HEK293 (cell line): ENCODE measurements around the gene RASEF.

ENCODE experiments used
- PRDM1 ChIP-seq: fragments of 450-650 bp; formaldehyde crosslinking; IDR thresholded peaks from 2 replicates; pipeline ENCODE4; 2016; ENCODE audit warnings: missing biosample characterization, missing genetic modification characterization
- ZIC2 ChIP-seq: fragments of 450-650 bp; formaldehyde crosslinking; IDR thresholded peaks from 2 replicates; pipeline ENCODE4 v1.5.1; 2016; ENCODE audit warnings: missing biosample characterization, missing genetic modification characterization
- ZNF416 ChIP-seq: fragments of 450-650 bp; formaldehyde crosslinking; IDR thresholded peaks from 2 replicates; pipeline ENCODE4 v1.5.1; 2016; ENCODE audit warnings: missing biosample characterization, missing genetic modification characterization
- ZNF560 ChIP-seq: fragments of 450-650 bp; formaldehyde crosslinking; IDR thresholded peaks from 2 replicates; pipeline ENCODE4 v1.5.1; 2017; ENCODE audit warnings: missing biosample characterization, missing genetic modification characterization, borderline replicate concordance
- TF ChIP-seq, protein P1 (sequence below): fragments of 450-650 bp; formaldehyde crosslinking; IDR thresholded peaks from 2 replicates; pipeline ENCODE4 v1.5.1; 2016; ENCODE audit warnings: missing biosample characterization, missing genetic modification characterization
- TF ChIP-seq, protein P2 (sequence below): fragments of 450-650 bp; formaldehyde crosslinking; IDR thresholded peaks from 2 replicates; pipeline ENCODE4 v1.5.1; 2016; ENCODE audit warnings: missing biosample characterization, missing genetic modification characterization

DNA sequence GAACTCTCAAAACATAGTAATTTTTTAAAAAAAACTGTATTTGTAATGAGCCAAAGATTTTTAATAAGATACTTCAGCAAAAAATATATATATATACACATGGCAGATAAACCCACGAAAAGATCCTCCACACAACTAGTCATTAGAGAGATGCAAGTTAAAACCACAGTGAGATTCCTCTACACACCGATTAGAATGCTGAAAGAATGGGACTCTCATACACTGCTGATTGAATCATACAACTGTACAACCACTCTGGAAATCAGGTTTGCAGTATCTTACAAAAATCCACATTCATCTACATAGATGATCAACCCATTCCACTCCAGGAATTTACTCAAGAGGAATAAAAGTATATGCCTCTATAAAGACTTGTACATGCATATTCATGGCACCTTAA lies 43.7 kb downstream of the RASEF start:
- TF ChIP-seq ZNF560 (tag by site-specific recombination) (no peak), ZNF416 (tag by site-specific recombination) (no peak), PRDM1 (tag by site-specific recombination) (no peak), ZIC2 (tag by site-specific recombination) (no peak)
- TF ChIP-seq, protein P1, sequence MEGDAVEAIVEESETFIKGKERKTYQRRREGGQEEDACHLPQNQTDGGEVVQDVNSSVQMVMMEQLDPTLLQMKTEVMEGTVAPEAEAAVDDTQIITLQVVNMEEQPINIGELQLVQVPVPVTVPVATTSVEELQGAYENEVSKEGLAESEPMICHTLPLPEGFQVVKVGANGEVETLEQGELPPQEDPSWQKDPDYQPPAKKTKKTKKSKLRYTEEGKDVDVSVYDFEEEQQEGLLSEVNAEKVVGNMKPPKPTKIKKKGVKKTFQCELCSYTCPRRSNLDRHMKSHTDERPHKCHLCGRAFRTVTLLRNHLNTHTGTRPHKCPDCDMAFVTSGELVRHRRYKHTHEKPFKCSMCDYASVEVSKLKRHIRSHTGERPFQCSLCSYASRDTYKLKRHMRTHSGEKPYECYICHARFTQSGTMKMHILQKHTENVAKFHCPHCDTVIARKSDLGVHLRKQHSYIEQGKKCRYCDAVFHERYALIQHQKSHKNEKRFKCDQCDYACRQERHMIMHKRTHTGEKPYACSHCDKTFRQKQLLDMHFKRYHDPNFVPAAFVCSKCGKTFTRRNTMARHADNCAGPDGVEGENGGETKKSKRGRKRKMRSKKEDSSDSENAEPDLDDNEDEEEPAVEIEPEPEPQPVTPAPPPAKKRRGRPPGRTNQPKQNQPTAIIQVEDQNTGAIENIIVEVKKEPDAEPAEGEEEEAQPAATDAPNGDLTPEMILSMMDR (tag by site-specific recombination): no peak
- TF ChIP-seq, protein P2, sequence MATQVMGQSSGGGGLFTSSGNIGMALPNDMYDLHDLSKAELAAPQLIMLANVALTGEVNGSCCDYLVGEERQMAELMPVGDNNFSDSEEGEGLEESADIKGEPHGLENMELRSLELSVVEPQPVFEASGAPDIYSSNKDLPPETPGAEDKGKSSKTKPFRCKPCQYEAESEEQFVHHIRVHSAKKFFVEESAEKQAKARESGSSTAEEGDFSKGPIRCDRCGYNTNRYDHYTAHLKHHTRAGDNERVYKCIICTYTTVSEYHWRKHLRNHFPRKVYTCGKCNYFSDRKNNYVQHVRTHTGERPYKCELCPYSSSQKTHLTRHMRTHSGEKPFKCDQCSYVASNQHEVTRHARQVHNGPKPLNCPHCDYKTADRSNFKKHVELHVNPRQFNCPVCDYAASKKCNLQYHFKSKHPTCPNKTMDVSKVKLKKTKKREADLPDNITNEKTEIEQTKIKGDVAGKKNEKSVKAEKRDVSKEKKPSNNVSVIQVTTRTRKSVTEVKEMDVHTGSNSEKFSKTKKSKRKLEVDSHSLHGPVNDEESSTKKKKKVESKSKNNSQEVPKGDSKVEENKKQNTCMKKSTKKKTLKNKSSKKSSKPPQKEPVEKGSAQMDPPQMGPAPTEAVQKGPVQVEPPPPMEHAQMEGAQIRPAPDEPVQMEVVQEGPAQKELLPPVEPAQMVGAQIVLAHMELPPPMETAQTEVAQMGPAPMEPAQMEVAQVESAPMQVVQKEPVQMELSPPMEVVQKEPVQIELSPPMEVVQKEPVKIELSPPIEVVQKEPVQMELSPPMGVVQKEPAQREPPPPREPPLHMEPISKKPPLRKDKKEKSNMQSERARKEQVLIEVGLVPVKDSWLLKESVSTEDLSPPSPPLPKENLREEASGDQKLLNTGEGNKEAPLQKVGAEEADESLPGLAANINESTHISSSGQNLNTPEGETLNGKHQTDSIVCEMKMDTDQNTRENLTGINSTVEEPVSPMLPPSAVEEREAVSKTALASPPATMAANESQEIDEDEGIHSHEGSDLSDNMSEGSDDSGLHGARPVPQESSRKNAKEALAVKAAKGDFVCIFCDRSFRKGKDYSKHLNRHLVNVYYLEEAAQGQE (tag by site-specific recombination): no peak
